ENCODE results near the gene SETX.

The SETX gene

GRCh38 chr9:132243156-132244074, 111.4 kb downstream of the SETX start (continued):
- TF ChIP-seq POU6F1 (CRISPR knock-in tag; IDR thresholded peaks at IDR 0.05; ENCODE audit: borderline replicate concordance, low read depth) = no peak
- TF ChIP-seq ZFP30 (CRISPR knock-in tag; IDR thresholded peaks at IDR 0.05) = no peak
- TF ChIP-seq TOX (CRISPR knock-in tag; IDR thresholded peaks at IDR 0.05; ENCODE audit: borderline replicate concordance) = no peak

GRCh38 chr9:132242621-132243155, 112.1 kb downstream of the SETX start:
- no peak for TF ChIP-seq ZNF70 (CRISPR knock-in tag; IDR thresholded peaks at IDR 0.05)
- no peak for TF ChIP-seq ZFP30 (CRISPR knock-in tag; IDR thresholded peaks at IDR 0.05)
- no peak for TF ChIP-seq TSHZ2 (CRISPR knock-in tag; IDR thresholded peaks at IDR 0.05)
- no peak for TF ChIP-seq ARNTL (CRISPR knock-in tag; IDR thresholded peaks at IDR 0.05; ENCODE audit: borderline replicate concordance, low read depth)
- TF ChIP-seq SNAI2 (CRISPR knock-in tag; IDR thresholded peaks at IDR 0.05) = no peak
- no peak for TF ChIP-seq TOX (CRISPR knock-in tag; IDR thresholded peaks at IDR 0.05; ENCODE audit: borderline replicate concordance)
- TF ChIP-seq CREB5 (CRISPR knock-in tag; IDR thresholded peaks at IDR 0.05; ENCODE audit: low read depth) = no peak
- no peak for TF ChIP-seq OSR1 (CRISPR knock-in tag; IDR thresholded peaks at IDR 0.05)
- TF ChIP-seq PPARA (CRISPR knock-in tag; IDR thresholded peaks at IDR 0.05; ENCODE audit: borderline replicate concordance) = no peak
- no peak for TF ChIP-seq POU6F1 (CRISPR knock-in tag; IDR thresholded peaks at IDR 0.05; ENCODE audit: borderline replicate concordance, low read depth)
- TF ChIP-seq RARB (CRISPR knock-in tag; IDR thresholded peaks at IDR 0.05) = no peak
- TF ChIP-seq PATZ1 (CRISPR knock-in tag; IDR thresholded peaks at IDR 0.05; ENCODE audit: borderline replicate concordance) = no peak
- no peak for TF ChIP-seq ESRRG (CRISPR knock-in tag; IDR thresholded peaks at IDR 0.05)
- TF ChIP-seq ZFP3 (CRISPR knock-in tag; IDR thresholded peaks at IDR 0.05) = no peak
- ATAC-seq = no peak

- ATAC-seq = no peak
- TF ChIP-seq ARNTL (CRISPR knock-in tag; IDR thresholded peaks at IDR 0.05; ENCODE audit: borderline replicate concordance, low read depth) = no peak
- no peak for TF ChIP-seq ZFP3 (CRISPR knock-in tag; IDR thresholded peaks at IDR 0.05)
- TF ChIP-seq RARB (CRISPR knock-in tag; IDR thresholded peaks at IDR 0.05) = no peak
- TF ChIP-seq PATZ1 (CRISPR knock-in tag; IDR thresholded peaks at IDR 0.05; ENCODE audit: borderline replicate concordance) = no peak
- TF ChIP-seq TCF4 (CRISPR knock-in tag; IDR thresholded peaks at IDR 0.05; ENCODE audit: borderline replicate concordance) = no peak
- TF ChIP-seq SNAI2 (CRISPR knock-in tag; IDR thresholded peaks at IDR 0.05) = no peak
- TF ChIP-seq CREB5 (CRISPR knock-in tag; IDR thresholded peaks at IDR 0.05; ENCODE audit: low read depth) = no peak
- TF ChIP-seq ZFP30 (CRISPR knock-in tag; IDR thresholded peaks at IDR 0.05) = no peak
- TF ChIP-seq CSRNP3 (CRISPR knock-in tag; IDR thresholded peaks at IDR 0.05) = no peak
These were observed 112.8 kb downstream of the SETX start for GRCh38 chr9:132241840-132242620.
